Panc1 (cell line): ENCODE measurements around the gene PPP2R1A. TPM values are rescaled to one million over a fixed set of nuclear protein-coding genes. Genes with fewer than 3 reads are reported as not detected.

ENCODE experiments used
- ATAC-seq: fragments of 200-7000 bp; cut with Tn5 transposase; 2 replicates; pipeline ENCODE4 v1.9.1; 2020; ENCODE audit warnings: mild to moderate bottlenecking, moderate library complexity
- BruUV-seq: library from RNA; stranded (reverse); fragments of 400-500 nt; replicated peaks from 2 replicates; lab custom pipeline; 2021; lab: Mats Ljungman, UMichigan
- CTCF ChIA-PET: fragments of 300-600 bp; sonication (Branson Sonifier 250); formaldehyde crosslinking; loops from one replicate; lab custom pipeline; 2022; ENCODE audit warnings: antibody characterized with exemption; lab: Charles Lee
- POLR2A ChIA-PET: fragments of 300-600 bp; sonication (Branson Sonifier 250); formaldehyde crosslinking; loops from one replicate; lab custom pipeline; 2022; ENCODE audit warnings: antibody characterized with exemption; lab: Charles Lee
- DNase-seq: peaks from one replicate; pipeline ENCODE4 v3.0.0-alpha.2; 2010; ENCODE audit warnings: low read depth, low spot score
- H3K27ac ChIP-seq: 2 replicates; pipeline ENCODE4 v1.5.1; 2011; ENCODE audit warnings: mild to moderate bottlenecking, low read length, inconsistent platforms
- H3K27me3 ChIP-seq: fragments of 200-500 bp; sonication (Bioruptor generic); 2 replicates; pipeline ENCODE4 v1.6.0; 2014; ENCODE audit warnings: low read length, inconsistent platforms; ENCODE audit not compliant: control insufficient read depth, insufficient read depth
- H3K36me3 ChIP-seq: fragments of 200-500 bp; sonication (Bioruptor generic); 2 replicates; pipeline ENCODE4 v1.5.1; 2014; ENCODE audit warnings: inconsistent platforms, mild to moderate bottlenecking, low read length, moderate library complexity; ENCODE audit not compliant: control insufficient read depth, insufficient read depth
- H3K4me1 ChIP-seq: 2 replicates; pipeline ENCODE4 v1.5.1; 2011; ENCODE audit warnings: inconsistent platforms, mild to moderate bottlenecking, low read length, moderate library complexity; ENCODE audit not compliant: control insufficient read depth, insufficient read depth
- H3K4me3 ChIP-seq, 2 experiments: 2 replicates each; pipeline ENCODE4 v1.5.1; 2011 to 2012; ENCODE audit warnings: low read depth in 2 of 2, low read length in 2 of 2, mild to moderate bottlenecking in 2 of 2, inconsistent platforms in 1 of 2, moderate library complexity in 1 of 2
- H3K9me3 ChIP-seq: fragments of 200-500 bp; sonication (Bioruptor generic); 2 replicates; pipeline ENCODE4 v1.5.1; 2014; ENCODE audit warnings: low read depth, mild to moderate bottlenecking, inconsistent platforms, low read length, moderate library complexity; ENCODE audit not compliant: control insufficient read depth, insufficient read depth
- POLR2AphosphoS5 ChIP-seq: IDR thresholded peaks from 2 replicates; pipeline ENCODE4 v1.6.1; 2012; ENCODE audit warnings: mild to moderate bottlenecking, low read depth, low read length, moderate library complexity
- SIN3A ChIP-seq: IDR thresholded peaks from 2 replicates; pipeline ENCODE4 v1.6.1; 2012; ENCODE audit warnings: low read depth, mild to moderate bottlenecking, low read length, moderate library complexity, borderline replicate concordance; ENCODE audit not compliant: insufficient read depth
- TCF7L2 ChIP-seq: IDR thresholded peaks from 2 replicates; pipeline ENCODE4 v1.6.1; 2011; ENCODE audit warnings: mild to moderate bottlenecking, low read depth, low read length, inconsistent platforms
- in situ Hi-C: cut with HindIII; loops from 2 replicates; pipeline ENCODE4 v1.10.0; 2016; ENCODE audit warnings: low sequenced_read_pairs, low pct_unique_long_range_greater_than_20kb
- intact Hi-C: fragments of 100-400 bp; cut with micrococcal nuclease; formaldehyde crosslinking; loops from one replicate; pipeline ENCODE4 v1.10.0; 2022; ENCODE audit not compliant: unreplicated experiment
- total RNA-seq: library from RNA; stranded (reverse); gene quantifications from one replicate; pipeline ENCODE4 v1.2.1, GENCODE V29; 2021; ENCODE audit not compliant: unreplicated experiment
- TF ChIP-seq, protein P1 (sequence below), 2 experiments: IDR thresholded peaks; 2 replicates each; pipeline ENCODE4 v1.6.1; 2011 to 2012; ENCODE audit warnings: low read depth in 2 of 2, control low read depth in 1 of 2, low read length in 1 of 2, mild to moderate bottlenecking in 1 of 2, moderate library complexity in 1 of 2; ENCODE audit not compliant: insufficient read depth in 1 of 2
- TF ChIP-seq, protein P2 (sequence below): fragments of 450-650 bp; IDR thresholded peaks from 2 replicates; pipeline ENCODE4 v1.5.1; 2017; ENCODE audit warnings: mild to moderate bottlenecking

PPP2R1A gene
- total RNA-seq, 1 experiment from 2014 or later = 146 TPM

DNA sequence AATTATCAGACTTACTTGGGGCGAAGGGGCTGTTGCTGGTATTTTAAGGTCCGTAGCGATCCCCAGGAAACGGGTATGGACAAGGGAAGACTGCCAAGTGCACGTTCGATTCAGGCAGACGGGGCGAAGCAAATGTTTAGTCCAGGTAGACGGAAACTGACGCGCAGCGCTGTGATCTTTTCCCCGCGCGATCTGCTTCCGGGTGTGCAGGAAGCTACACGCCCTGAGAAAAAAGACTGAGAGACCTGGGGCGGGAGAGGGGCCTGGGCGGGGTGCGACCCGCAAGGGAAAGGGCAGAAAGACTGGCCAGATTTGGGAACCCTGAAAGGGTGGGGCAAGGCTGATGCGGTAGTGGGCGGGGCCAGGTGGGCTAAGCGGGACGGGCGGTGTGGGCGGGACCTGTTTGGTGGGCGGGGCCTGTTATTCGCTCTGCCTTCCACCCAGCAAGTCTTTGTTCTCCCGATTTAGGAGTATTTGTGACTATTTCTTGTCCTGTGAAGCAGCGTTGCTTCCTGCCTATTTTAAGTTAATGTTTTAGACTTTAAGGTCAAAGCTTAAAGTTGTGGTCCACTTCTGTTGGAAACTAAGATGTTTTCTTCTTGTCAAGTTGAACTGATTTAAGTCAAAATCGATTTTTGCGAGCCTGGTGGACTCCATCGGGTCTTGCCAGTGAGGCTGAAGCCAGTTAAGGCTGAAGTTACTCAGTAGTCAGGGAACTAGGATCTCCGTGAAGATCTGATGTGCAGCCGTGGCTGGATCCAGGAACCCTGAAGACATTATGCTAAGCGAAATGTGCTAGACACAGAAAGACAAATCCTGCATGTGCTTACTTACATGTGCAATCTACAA lies 18.3 kb upstream of the PPP2R1A start, which contains the start of gene ZNF836:
Gene ZNF836 (minus strand): TSS at position 301 of the 849 bp plus-strand sequence. CDS start 3,549 bp downstream, outside the sequence.
- in situ Hi-C loops (no loop called here), intact Hi-C loops (no loop called here)
- TF ChIP-seq, protein P1, sequence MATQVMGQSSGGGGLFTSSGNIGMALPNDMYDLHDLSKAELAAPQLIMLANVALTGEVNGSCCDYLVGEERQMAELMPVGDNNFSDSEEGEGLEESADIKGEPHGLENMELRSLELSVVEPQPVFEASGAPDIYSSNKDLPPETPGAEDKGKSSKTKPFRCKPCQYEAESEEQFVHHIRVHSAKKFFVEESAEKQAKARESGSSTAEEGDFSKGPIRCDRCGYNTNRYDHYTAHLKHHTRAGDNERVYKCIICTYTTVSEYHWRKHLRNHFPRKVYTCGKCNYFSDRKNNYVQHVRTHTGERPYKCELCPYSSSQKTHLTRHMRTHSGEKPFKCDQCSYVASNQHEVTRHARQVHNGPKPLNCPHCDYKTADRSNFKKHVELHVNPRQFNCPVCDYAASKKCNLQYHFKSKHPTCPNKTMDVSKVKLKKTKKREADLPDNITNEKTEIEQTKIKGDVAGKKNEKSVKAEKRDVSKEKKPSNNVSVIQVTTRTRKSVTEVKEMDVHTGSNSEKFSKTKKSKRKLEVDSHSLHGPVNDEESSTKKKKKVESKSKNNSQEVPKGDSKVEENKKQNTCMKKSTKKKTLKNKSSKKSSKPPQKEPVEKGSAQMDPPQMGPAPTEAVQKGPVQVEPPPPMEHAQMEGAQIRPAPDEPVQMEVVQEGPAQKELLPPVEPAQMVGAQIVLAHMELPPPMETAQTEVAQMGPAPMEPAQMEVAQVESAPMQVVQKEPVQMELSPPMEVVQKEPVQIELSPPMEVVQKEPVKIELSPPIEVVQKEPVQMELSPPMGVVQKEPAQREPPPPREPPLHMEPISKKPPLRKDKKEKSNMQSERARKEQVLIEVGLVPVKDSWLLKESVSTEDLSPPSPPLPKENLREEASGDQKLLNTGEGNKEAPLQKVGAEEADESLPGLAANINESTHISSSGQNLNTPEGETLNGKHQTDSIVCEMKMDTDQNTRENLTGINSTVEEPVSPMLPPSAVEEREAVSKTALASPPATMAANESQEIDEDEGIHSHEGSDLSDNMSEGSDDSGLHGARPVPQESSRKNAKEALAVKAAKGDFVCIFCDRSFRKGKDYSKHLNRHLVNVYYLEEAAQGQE (IDR thresholded peaks at IDR 0.05; ENCODE audit: insufficient read depth in 1 of 2, low read depth in 2 of 2, low read length in 1 of 2) = no peak
- TF ChIP-seq, protein P2, sequence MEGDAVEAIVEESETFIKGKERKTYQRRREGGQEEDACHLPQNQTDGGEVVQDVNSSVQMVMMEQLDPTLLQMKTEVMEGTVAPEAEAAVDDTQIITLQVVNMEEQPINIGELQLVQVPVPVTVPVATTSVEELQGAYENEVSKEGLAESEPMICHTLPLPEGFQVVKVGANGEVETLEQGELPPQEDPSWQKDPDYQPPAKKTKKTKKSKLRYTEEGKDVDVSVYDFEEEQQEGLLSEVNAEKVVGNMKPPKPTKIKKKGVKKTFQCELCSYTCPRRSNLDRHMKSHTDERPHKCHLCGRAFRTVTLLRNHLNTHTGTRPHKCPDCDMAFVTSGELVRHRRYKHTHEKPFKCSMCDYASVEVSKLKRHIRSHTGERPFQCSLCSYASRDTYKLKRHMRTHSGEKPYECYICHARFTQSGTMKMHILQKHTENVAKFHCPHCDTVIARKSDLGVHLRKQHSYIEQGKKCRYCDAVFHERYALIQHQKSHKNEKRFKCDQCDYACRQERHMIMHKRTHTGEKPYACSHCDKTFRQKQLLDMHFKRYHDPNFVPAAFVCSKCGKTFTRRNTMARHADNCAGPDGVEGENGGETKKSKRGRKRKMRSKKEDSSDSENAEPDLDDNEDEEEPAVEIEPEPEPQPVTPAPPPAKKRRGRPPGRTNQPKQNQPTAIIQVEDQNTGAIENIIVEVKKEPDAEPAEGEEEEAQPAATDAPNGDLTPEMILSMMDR = no peak
- TF ChIP-seq POLR2AphosphoS5 (no peak), SIN3A (no peak), TCF7L2 (no peak)
- no peaks in the 10 kb centered on the region for H3K36me3 ChIP-seq
- ATAC-seq (peak; percentile 97), DNase-seq (no peak)
- ChIA-PET CTCF (no interaction called here), POLR2A (no interaction called here)
- H3K9me3 ChIP-seq = no peaks in the 10 kb centered on the region
- H3K4me1 ChIP-seq = no peaks in the 10 kb centered on the region
- peak within 1 kb of the TSS; percentile 70 for H3K27ac ChIP-seq
- no peaks in the 10 kb centered on the region for H3K27me3 ChIP-seq
- no TSS peak for BruUV-seq
- H3K4me3 ChIP-seq = peak within 1 kb of the TSS; percentile 93 to 94

DNA sequence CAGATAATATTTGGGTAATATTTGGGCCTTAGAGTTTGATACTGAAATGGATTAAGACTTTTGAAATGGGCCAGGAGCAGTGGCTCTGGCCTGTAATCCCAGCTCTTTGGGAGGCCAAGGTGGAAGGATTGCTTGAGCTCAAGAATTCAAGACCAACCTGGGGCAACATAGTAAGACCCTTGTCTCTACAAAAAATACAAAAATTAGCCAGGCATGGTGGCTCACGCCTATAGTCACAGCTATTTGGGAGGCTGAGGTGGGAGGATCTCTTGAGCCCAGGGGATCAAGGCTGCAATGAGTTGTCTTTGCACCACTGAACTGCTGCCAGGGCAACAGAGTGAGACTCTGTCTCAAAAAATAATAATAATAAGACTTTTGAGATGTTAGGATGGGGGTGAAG lies 17.5 kb upstream of the PPP2R1A start:
- H3K9me3 ChIP-seq = no peaks in the 10 kb centered on the region

More for the DNA sequence above, 17.5 kb upstream of the PPP2R1A start:
- Histone ChIP-seq H3K4me1 (no peaks in the 10 kb centered on the region), H3K4me3 (peak overlapping the region in 1 of 2 experiments; percentile 93; a peak in 2 of 4 replicates), H3K36me3 (no peaks in the 10 kb centered on the region), H3K27ac (no peak overlapping the region), H3K27me3 (no peaks in the 10 kb centered on the region)
- DNase-seq = no peak
- intact Hi-C loops (no loop called here), in situ Hi-C loops (no loop called here)
- no peak for TF ChIP-seq TCF7L2
- TF ChIP-seq, protein P2 = no peak
- no peak for TF ChIP-seq POLR2AphosphoS5
- TF ChIP-seq SIN3A = no peak
- TF ChIP-seq, protein P1 (IDR thresholded peaks at IDR 0.05; ENCODE audit: insufficient read depth in 1 of 2, low read depth in 2 of 2, low read length in 1 of 2) = no peak
- no peak for ATAC-seq
- ChIA-PET CTCF (no interaction called here), POLR2A (no interaction called here)
- no TSS peak for BruUV-seq
